Aorta (tissue), 5 donors: ENCODE results near the gene CDK11B. TPM values are rescaled to one million over a fixed set of nuclear protein-coding genes. Genes with fewer than 3 reads are reported as not detected.

Source experiments
- ATAC-seq: fragments of 200-7000 bp; cut with Tn5 transposase; one replicate; pipeline ENCODE4 v1.9.1; 2022; ENCODE audit warnings: moderate library complexity; ENCODE audit not compliant: low FRiP score
- DNase-seq, 2 donors: peaks; one replicate each; pipeline ENCODE4 v3.0.0-alpha.2; 2020
- H3K27ac ChIP-seq, 2 donors: one replicate each; pipeline ENCODE4 v1.5.1; 2013; ENCODE audit warnings: low read length in 2 of 2, mild to moderate bottlenecking in 2 of 2, moderate library complexity in 2 of 2, control low read depth in 1 of 2, inconsistent platforms in 1 of 2, low read depth in 1 of 2
- H3K27me3 ChIP-seq, 2 donors: one replicate each; pipeline ENCODE4 v1.6.1; 2013; ENCODE audit warnings: control low read depth in 1 of 2, low read length in 1 of 2, mild to moderate bottlenecking in 1 of 2, moderate library complexity in 1 of 2; ENCODE audit not compliant: insufficient read depth in 2 of 2, control insufficient read depth in 1 of 2
- H3K36me3 ChIP-seq, 2 donors: one replicate each; pipeline ENCODE4 v1.6.1; 2013; ENCODE audit warnings: control low read depth in 1 of 2, low read length in 1 of 2, mild to moderate bottlenecking in 1 of 2; ENCODE audit not compliant: insufficient read depth in 2 of 2, control insufficient read depth in 1 of 2
- H3K4me1 ChIP-seq, 2 donors: one replicate each; pipeline ENCODE4 v1.6.1; 2013; ENCODE audit warnings: low read length in 2 of 2, control low read depth in 1 of 2, mild to moderate bottlenecking in 1 of 2, moderate library complexity in 1 of 2; ENCODE audit not compliant: insufficient read depth in 2 of 2, control insufficient read depth in 1 of 2
- H3K4me3 ChIP-seq, 2 donors: one replicate each; pipeline ENCODE4 v1.5.1; 2013; ENCODE audit warnings: low read length in 2 of 2, control low read depth in 1 of 2, mild to moderate bottlenecking in 1 of 2
- H3K9me3 ChIP-seq: one replicate; pipeline ENCODE4 v1.6.1; 2013; ENCODE audit warnings: mild to moderate bottlenecking, low read length; ENCODE audit not compliant: control insufficient read depth
- WGBS, 2 donors: extraction: QIAGEN DNeasy Blood & Tissue Kit; methylation state at CpG; one replicate each; pipeline ENCODE4 v1.1.7; 2013; 5-methylcytosine and 5-hydroxymethylcytosine counted together
- intact Hi-C, 2 donors: fragments of 100-400 bp; cut with DNase I; formaldehyde crosslinking; loops; one replicate each; pipeline versions ENCODE4 v1.14.2 to v1.15.0; 2022
- polyA plus RNA-seq, 2 donors: library from polyadenylated mRNA; stranded (reverse); fragments of 200-250 nt; gene quantifications; one replicate each; pipeline ENCODE4 v1.2.3, GENCODE V29; 2013
- total RNA-seq, 2 donors: library from RNA; stranded (reverse); fragmentation: NEBNext Ultra II Directional; extraction: Animal tissue kit (Norgen Biotek cat#: 25700); gene quantifications; one replicate each; pipeline ENCODE4 v1.2.1, GENCODE V29; 2021
- donor health status: healthy with polysubstance abuse.
- donor health status: Bipolar disorder and iron deficiency.
- donor health status: DM: no; HTN: no; CAD: no.
- donor health status: DM: no; HTN: no; CAD: no.
- donor health status: DM: yes; HTN: yes; CAD: no.

The CDK11B gene
- total and polyA plus RNA-seq, 4 donors = 25.2 to 44.7 (median 34.6) TPM

- no peak for ATAC-seq
- 1% methylated on average over 28 to 48 of the region's 48 CpGs for WGBS, 2 donors
- peak; percentile 64 to 78 for DNase-seq
- no peaks in the 10 kb centered on the region for H3K27me3 ChIP-seq
- H3K27ac ChIP-seq = peak within 1 kb of the TSS in 1 of 2 donors; percentile 42
- no peaks in the 10 kb centered on the region for H3K9me3 ChIP-seq
- intact Hi-C loops = no loop called here
- H3K4me3 ChIP-seq = no peak within 1 kb of the TSS
- no peaks in the 10 kb centered on the region for H3K4me1 ChIP-seq
- H3K36me3 ChIP-seq = peaks cover 0 to 4% of the 10 kb centered on the region in 2 donors
Measured at GRCh38 chr1:1631782-1632420, 26.9 kb downstream of the CDK11B start, which contains the start of gene MMP23B. TSS of gene MMP23B (plus strand) at chr1:1632173. CDS start at chr1:1632219, 46 bp downstream.

GRCh38 chr1:1630965-1631781, 27.6 kb downstream of the CDK11B start:
- Histone ChIP-seq H3K9me3 (no peaks in the 10 kb centered on the region), H3K4me1 (no peaks in the 10 kb centered on the region), H3K4me3 (no peak overlapping the region), H3K27ac (peak overlapping the region in 1 of 2 donors; percentile 42), H3K27me3 (no peaks in the 10 kb centered on the region), H3K36me3 (no peaks in the 10 kb centered on the region)
- ATAC-seq (peak; percentile 75), DNase-seq (peak; percentile 83 to 93)
- WGBS, 2 donors = 1% methylated on average over 35 to 79 of the region's 79 CpGs
- intact Hi-C loops = no loop called here

GRCh38 chr1:1630191-1630964, 28.4 kb downstream of the CDK11B start:
- Histone ChIP-seq H3K4me1 (no peaks in the 10 kb centered on the region), H3K27me3 (no peaks in the 10 kb centered on the region), H3K9me3 (no peaks in the 10 kb centered on the region), H3K36me3 (no peaks in the 10 kb centered on the region), H3K27ac (no peak overlapping the region), H3K4me3 (no peak overlapping the region)
- WGBS, 2 donors = 14 to 16% methylated on average over 67 to 81 of the region's 81 CpGs
- ATAC-seq = peak; percentile 49
- DNase-seq = peak; percentile 87 to 90
- intact Hi-C loops = no loop called here

- Histone ChIP-seq H3K27ac (no peak overlapping the region), H3K4me3 (no peak overlapping the region), H3K4me1 (no peaks in the 10 kb centered on the region), H3K9me3 (no peaks in the 10 kb centered on the region), H3K27me3 (no peaks in the 10 kb centered on the region), H3K36me3 (no peaks in the 10 kb centered on the region)
- intact Hi-C loops = no loop called here
- DNase-seq (peak; percentile 72 to 76), ATAC-seq (no peak)
- WGBS, 2 donors = 76 to 81% methylated on average over 36 to 48 of the region's 48 CpGs
Measured at GRCh38 chr1:1629430-1630190, 29.2 kb downstream of the CDK11B start.

- Histone ChIP-seq H3K36me3 (no peaks in the 10 kb centered on the region), H3K4me1 (no peaks in the 10 kb centered on the region), H3K4me3 (no peak overlapping the region), H3K27ac (no peak overlapping the region), H3K27me3 (no peaks in the 10 kb centered on the region), H3K9me3 (no peaks in the 10 kb centered on the region)
- intact Hi-C loops = no loop called here
- ATAC-seq (no peak), DNase-seq (peak; percentile 49 to 73)
- 81% methylated on average over 53 of the region's 53 CpGs for WGBS, 2 donors
Measured at GRCh38 chr1:1628754-1629429, 29.9 kb downstream of the CDK11B start.

- H3K4me1 ChIP-seq = no peaks in the 10 kb centered on the region
- no peak overlapping the region for H3K4me3 ChIP-seq
- no peak for ATAC-seq
- intact Hi-C loops = no loop called here
- no peak overlapping the region for H3K27ac ChIP-seq
- DNase-seq = peak; percentile 69 to 75
- WGBS, 2 donors = 93 to 94% methylated on average over 52 to 53 of the region's 53 CpGs
- H3K27me3 ChIP-seq = no peaks in the 10 kb centered on the region
- H3K36me3 ChIP-seq = no peaks in the 10 kb centered on the region
- H3K9me3 ChIP-seq = no peaks in the 10 kb centered on the region
Measured at GRCh38 chr1:1627829-1628753, 30.7 kb downstream of the CDK11B start.

- WGBS, 2 donors = 79 to 80% methylated on average over 35 to 37 of the region's 37 CpGs
- Histone ChIP-seq H3K9me3 (no peaks in the 10 kb centered on the region), H3K4me1 (no peaks in the 10 kb centered on the region), H3K27me3 (no peaks in the 10 kb centered on the region), H3K36me3 (no peaks in the 10 kb centered on the region), H3K27ac (no peak overlapping the region), H3K4me3 (no peak overlapping the region)
- peak in 1 of 2 donors; percentile 72 for DNase-seq
- ATAC-seq = no peak
- intact Hi-C loops = no loop called here
Measured at GRCh38 chr1:1627261-1627828, 31.5 kb downstream of the CDK11B start.
